ENCODE data around the gene DIP2A. TPM values are rescaled to one million over a fixed set of nuclear protein-coding genes. Genes with fewer than 3 reads are reported as not detected.

Gene DIP2A
- total RNA-seq, 1 donor from 2014 or later = 25.9 TPM

DNA sequence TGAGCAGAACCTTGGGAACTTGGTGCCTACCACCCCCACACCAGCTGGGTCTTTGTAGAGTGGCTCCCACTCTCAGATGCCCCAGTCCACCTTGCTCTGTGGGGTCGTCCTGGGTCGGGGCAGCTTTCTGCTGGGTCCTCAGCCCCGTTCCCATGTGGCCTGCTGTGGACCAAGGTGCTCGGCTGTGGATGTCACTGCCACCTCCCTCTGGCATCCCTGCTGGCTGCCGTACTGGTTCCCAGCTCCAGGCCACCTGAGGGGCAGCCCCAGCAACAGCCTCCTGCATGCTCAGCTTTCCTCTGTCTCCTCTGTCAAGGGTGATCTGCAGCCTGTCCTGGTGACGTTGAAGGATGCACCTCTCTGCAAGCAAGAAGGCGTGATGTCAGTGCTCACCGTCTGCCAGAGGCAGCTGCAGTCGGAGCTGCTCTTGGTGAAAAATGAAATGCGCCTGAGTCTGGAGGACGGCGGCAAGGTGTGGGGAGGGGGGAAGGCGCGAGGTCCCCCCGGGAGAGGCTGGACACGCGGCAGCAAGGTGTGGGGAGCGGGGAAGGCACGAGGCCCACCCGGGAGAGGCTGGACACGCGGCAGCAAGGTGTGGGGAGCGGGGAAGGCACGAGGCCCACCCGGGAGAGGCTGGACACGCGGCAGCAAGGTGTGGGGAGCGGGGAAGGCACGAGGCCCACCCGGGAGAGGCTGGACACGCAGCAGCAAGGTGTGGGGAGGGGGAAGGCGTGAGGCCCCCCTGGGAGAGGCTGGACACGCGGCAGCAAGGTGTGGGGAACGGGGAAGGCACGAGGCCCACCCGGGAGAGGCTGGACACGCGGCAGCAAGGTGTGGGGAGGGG, 45.9 kb upstream of the DIP2A start:
- Histone ChIP-seq H3K4me3 (no peak overlapping the region), H3K27ac (replicated peaks) (no peak overlapping the region), H3K4me1 (no peaks in the 10 kb centered on the region), H3K27me3 (ENCODE audit: low read depth) (no peaks in the 10 kb centered on the region), H3K9me3 (replicated peaks) (no peaks in the 10 kb centered on the region), H3K36me3 (peaks cover 76% of the 10 kb centered on the region)
- no peak for TF ChIP-seq CTCF (IDR thresholded peaks at IDR 0.05; ENCODE audit: borderline replicate concordance)
- no peak for DNase-seq
- intact Hi-C loops (cut with micrococcal nuclease) = no loop called here

- Histone ChIP-seq H3K4me1 (no peaks in the 10 kb centered on the region), H3K27ac (replicated peaks) (no peak overlapping the region), H3K36me3 (peaks cover 80% of the 10 kb centered on the region), H3K4me3 (no peak overlapping the region), H3K27me3 (ENCODE audit: low read depth) (no peaks in the 10 kb centered on the region), H3K9me3 (replicated peaks) (no peaks in the 10 kb centered on the region)
- no peak for TF ChIP-seq CTCF (IDR thresholded peaks at IDR 0.05; ENCODE audit: borderline replicate concordance)
- intact Hi-C loops (cut with micrococcal nuclease) = no loop called here
- no peak for DNase-seq
Measured at GRCh38 chr21:46413365-46413696, 45.4 kb upstream of the DIP2A start.

DNA sequence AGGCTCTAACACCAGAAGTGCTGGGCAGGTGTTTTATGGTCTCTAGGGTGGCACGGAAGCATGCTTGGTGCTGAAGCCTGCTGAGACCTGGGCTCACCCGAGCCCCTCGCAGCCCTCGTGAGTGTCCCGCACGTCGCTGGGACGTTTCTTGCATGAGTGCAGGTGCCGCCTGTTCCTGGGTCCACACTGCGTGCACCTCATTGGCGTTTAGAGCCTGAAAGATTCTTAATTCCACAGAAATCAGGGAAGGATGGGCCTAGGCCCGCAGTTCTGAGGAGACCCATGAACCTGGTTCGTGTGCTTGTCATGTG, 43.8 kb upstream of the DIP2A start:
- no peaks in the 10 kb centered on the region for H3K4me1 ChIP-seq
- DNase-seq = no peak
- H3K36me3 ChIP-seq = peaks cover 83% of the 10 kb centered on the region
- no peak overlapping the region for H3K27ac ChIP-seq (replicated peaks)
- TF ChIP-seq CTCF (IDR thresholded peaks at IDR 0.05; ENCODE audit: borderline replicate concordance) = no peak
- H3K9me3 ChIP-seq (replicated peaks) = no peaks in the 10 kb centered on the region
- no peak overlapping the region for H3K4me3 ChIP-seq
- H3K27me3 ChIP-seq (ENCODE audit: low read depth) = no peaks in the 10 kb centered on the region
- intact Hi-C loops (cut with micrococcal nuclease) = no loop called here

DNA sequence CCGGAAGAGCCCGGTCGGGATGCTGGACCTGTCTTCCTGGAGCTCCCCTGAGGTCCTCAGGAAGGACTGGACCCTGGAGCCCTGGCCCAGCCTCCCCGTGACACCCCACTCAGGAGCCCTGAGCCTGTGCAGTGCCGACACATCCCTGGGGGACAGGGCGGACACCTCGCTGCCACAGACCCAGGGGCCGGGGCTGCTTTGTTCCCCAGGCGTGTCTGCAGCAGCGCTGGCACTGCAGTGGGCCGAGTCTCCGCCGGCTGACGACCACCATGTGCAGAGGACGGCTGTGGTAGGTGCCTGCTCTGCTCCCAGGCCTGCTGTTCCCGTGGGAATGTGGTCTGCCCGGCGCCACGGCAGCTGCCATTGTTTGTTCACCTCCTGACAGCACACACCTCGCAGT, 42.1 kb upstream of the DIP2A start:
- no peak for DNase-seq
- H3K4me3 ChIP-seq = no peak overlapping the region
- no peak for TF ChIP-seq CTCF (IDR thresholded peaks at IDR 0.05; ENCODE audit: borderline replicate concordance)
- no peaks in the 10 kb centered on the region for H3K4me1 ChIP-seq
- no peaks in the 10 kb centered on the region for H3K9me3 ChIP-seq (replicated peaks)
- H3K27ac ChIP-seq (replicated peaks) = no peak overlapping the region
- H3K36me3 ChIP-seq = peaks cover 85% of the 10 kb centered on the region
- intact Hi-C loops (cut with micrococcal nuclease) = no loop called here
- H3K27me3 ChIP-seq (ENCODE audit: low read depth) = no peaks in the 10 kb centered on the region

GRCh38 chr21:46418265-46418946, 40.3 kb upstream of the DIP2A start:
- no peak for TF ChIP-seq CTCF (IDR thresholded peaks at IDR 0.05; ENCODE audit: borderline replicate concordance)
- Histone ChIP-seq H3K9me3 (replicated peaks) (no peaks in the 10 kb centered on the region), H3K4me3 (no peak overlapping the region), H3K27ac (replicated peaks) (no peak overlapping the region), H3K36me3 (peaks cover 88% of the 10 kb centered on the region), H3K27me3 (ENCODE audit: low read depth) (no peaks in the 10 kb centered on the region), H3K4me1 (no peaks in the 10 kb centered on the region)
- intact Hi-C loops (cut with micrococcal nuclease) = no loop called here
- no peak for DNase-seq
